Testis (tissue), 2 donors: ENCODE measurements around the gene FAM120A.

Experiments used
- CTCF ChIP-seq, 3 experiments: fragments of 450-650 bp in 2 of 3; fragments of 200-600 bp in 1 of 3; sonication (generic) in 1 of 3; IDR thresholded peaks; one replicate each; pipeline ENCODE4 v1.5.1; 2016 to 2019; ENCODE audit warnings: antibody characterized with exemption in 3 of 3, mild to moderate bottlenecking in 2 of 3, moderate library complexity in 1 of 3
- POLR2A ChIP-seq: fragments of 450-650 bp; IDR thresholded peaks from one replicate; pipeline ENCODE4 v1.6.1; 2017; ENCODE audit warnings: antibody characterized with exemption, mild to moderate bottlenecking, moderate library complexity

- TF ChIP-seq CTCF (IDR thresholded peaks at IDR 0.05) (no peak), POLR2A (no peak)
These were observed 116.7 kb downstream of the FAM120A start for GRCh38 chr9:93568169-93568568.
